ENCODE measurements around the gene RAX2. TPM values are rescaled to one million over a fixed set of nuclear protein-coding genes. Genes with fewer than 3 reads are reported as not detected.

Gene RAX2
- total and polyA plus RNA-seq, 2 of the 8 experiments (the other 6 are each of a cell fraction or from before 2014, with no cell fraction given) = 0.08 TPM; not detected in 1

- TF ChIP-seq SP4 (IDR thresholded peaks at IDR 0.05; ENCODE audit: low read length) (no peak), BACH1 (IDR thresholded peaks at IDR 0.05; ENCODE audit: low read length) (0 out of 2 replicates have a peak, but pooled peaks have one; percentile 10), SRF (IDR thresholded peaks at IDR 0.05; ENCODE audit: low read depth, low read length) (no peak), FOSL1 (IDR thresholded peaks at IDR 0.05; ENCODE audit: insufficient read depth, low read depth, low read length) (no peak), PHF8 (conservative IDR thresholded peaks at IDR 0.05; ENCODE audit: low read depth, low read length) (peak; percentile 71; the same call in 1 of the 2 replicates), CREB1 (IDR thresholded peaks at IDR 0.05) (peak; percentile 56), CHD2 (IDR thresholded peaks at IDR 0.05; ENCODE audit: low read length) (no peak), HDAC2 (IDR thresholded peaks at IDR 0.05; ENCODE audit: borderline replicate concordance in 1 of 2, low read depth in 2 of 2, low read length in 2 of 2) (peak in 1 of 2 experiments; percentile 25; a peak in 1 of 4 replicates), RXRA (IDR thresholded peaks at IDR 0.05; ENCODE audit: insufficient read depth, low read depth, low read length) (no peak), BCL11A (IDR thresholded peaks at IDR 0.05; ENCODE audit: low read depth in 2 of 2, low read length in 2 of 2) (no peak), TEAD4 (IDR thresholded peaks at IDR 0.05; ENCODE audit: low read depth, low read length) (no peak), KDM4A (IDR thresholded peaks at IDR 0.05; ENCODE audit: low read depth, low read length, severe bottlenecking) (peak; percentile 93), CEBPB (IDR thresholded peaks at IDR 0.05; ENCODE audit: low read depth, low read length) (no peak), SAP30 (IDR thresholded peaks at IDR 0.05; ENCODE audit: insufficient read depth, insufficient replicate concordance, low read length) (no peak), CBX8 (IDR thresholded peaks at IDR 0.05; ENCODE audit: borderline replicate concordance, low read depth, low read length) (no peak), SP2 (IDR thresholded peaks at IDR 0.05; ENCODE audit: low read length) (no peak), NANOG (IDR thresholded peaks at IDR 0.05; ENCODE audit: insufficient read depth, low read depth, low read length, poor library complexity, severe bottlenecking) (no peak), TBP (IDR thresholded peaks at IDR 0.05; ENCODE audit: low read depth, low read length) (peak; percentile 43; the same call in 1 of the 2 replicates), SUZ12 (IDR thresholded peaks at IDR 0.05; ENCODE audit: low read length) (no peak), POLR2AphosphoS5 (IDR thresholded peaks at IDR 0.05; ENCODE audit: low read depth, low read length) (peak; percentile 65; the same call in 1 of the 2 replicates), NRF1 (IDR thresholded peaks at IDR 0.05; ENCODE audit: low read depth, low read length) (peak; percentile 77), CBX5 (IDR thresholded peaks at IDR 0.05; ENCODE audit: low read depth, low read length) (no peak)
- TF ChIP-seq, protein P1, sequence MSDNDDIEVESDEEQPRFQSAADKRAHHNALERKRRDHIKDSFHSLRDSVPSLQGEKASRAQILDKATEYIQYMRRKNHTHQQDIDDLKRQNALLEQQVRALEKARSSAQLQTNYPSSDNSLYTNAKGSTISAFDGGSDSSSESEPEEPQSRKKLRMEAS (IDR thresholded peaks at IDR 0.05) = peak; percentile 62
- TF ChIP-seq, protein P2, sequence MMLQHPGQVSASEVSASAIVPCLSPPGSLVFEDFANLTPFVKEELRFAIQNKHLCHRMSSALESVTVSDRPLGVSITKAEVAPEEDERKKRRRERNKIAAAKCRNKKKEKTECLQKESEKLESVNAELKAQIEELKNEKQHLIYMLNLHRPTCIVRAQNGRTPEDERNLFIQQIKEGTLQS (IDR thresholded peaks at IDR 0.05; ENCODE audit: insufficient read depth, low read depth, low read length) = 0 out of 2 replicates have a peak, but pooled peaks have one; percentile 43
Measured at GRCh38 chr19:3761382-3762129, 10.5 kb downstream of the RAX2 start, which contains the start of gene APBA3 (continued).
